Loucy (cell line): ENCODE measurements around the gene UMODL1.

Experiments used
- H2AFZ ChIP-seq: fragments of 200-600 bp; sonication (generic); 2 replicates; pipeline ENCODE4 v1.6.0; 2016; ENCODE audit warnings: antibody characterized with exemption, mild to moderate bottlenecking, low read length, moderate library complexity
- H3F3A ChIP-seq: fragments of 200-600 bp; 2 replicates; pipeline ENCODE4 v1.6.0; 2016; ENCODE audit warnings: antibody characterized with exemption, low read depth, mild to moderate bottlenecking
- H3K27me3 ChIP-seq: fragments of 200-600 bp; sonication (generic); 2 replicates; pipeline ENCODE4 v1.6.1; 2014; ENCODE audit warnings: low read length, mild to moderate bottlenecking; ENCODE audit not compliant: insufficient read depth, poor library complexity, severe bottlenecking
- H3K36me3 ChIP-seq: fragments of 200-600 bp; sonication (generic); 2 replicates; pipeline ENCODE4 v1.6.1; 2016; ENCODE audit warnings: low read length; ENCODE audit not compliant: insufficient read depth
- H3K4me1 ChIP-seq: fragments of 200-600 bp; sonication (generic); 2 replicates; pipeline ENCODE4 v1.5.1; 2014; ENCODE audit warnings: low read length, mild to moderate bottlenecking; ENCODE audit not compliant: insufficient read depth, poor library complexity, severe bottlenecking
- H3K4me2 ChIP-seq: fragments of 200-600 bp; sonication (generic); 2 replicates; pipeline ENCODE4 v1.6.0; 2014; ENCODE audit warnings: antibody characterized with exemption, low read length, low read depth, mild to moderate bottlenecking; ENCODE audit not compliant: poor library complexity, severe bottlenecking
- H3K4me3 ChIP-seq: fragments of 200-600 bp; sonication (generic); 2 replicates; pipeline ENCODE4 v1.5.1; 2014; ENCODE audit warnings: low read length, mild to moderate bottlenecking, mixed read lengths; ENCODE audit not compliant: poor library complexity, severe bottlenecking
- H3K79me2 ChIP-seq: fragments of 200-600 bp; sonication (generic); 2 replicates; pipeline ENCODE4 v1.6.1; 2014; ENCODE audit warnings: low read length; ENCODE audit not compliant: insufficient read depth
- H3K9ac ChIP-seq: fragments of 200-600 bp; sonication (generic); 2 replicates; pipeline ENCODE4 v1.6.0; 2014; ENCODE audit warnings: mild to moderate bottlenecking, low read depth, low read length, moderate library complexity; ENCODE audit not compliant: poor library complexity, severe bottlenecking
- H3K9me2 ChIP-seq: fragments of 200-600 bp; sonication (generic); replicated peaks from 2 replicates; pipeline ENCODE4 v1.6.1; 2016; ENCODE audit warnings: low read depth, low read length, mixed read lengths
- H3K9me3 ChIP-seq: fragments of 200-600 bp; sonication (generic); 2 replicates; pipeline ENCODE4 v1.6.1; 2014; ENCODE audit warnings: mild to moderate bottlenecking, antibody characterized with exemption, low read length, low read depth; ENCODE audit not compliant: insufficient read depth
- H4K20me1 ChIP-seq: fragments of 200-600 bp; sonication (generic); 2 replicates; pipeline ENCODE4 v1.6.0; 2014; ENCODE audit warnings: antibody characterized with exemption, low read length, mild to moderate bottlenecking; ENCODE audit not compliant: insufficient read depth, poor library complexity, severe bottlenecking
- CTCF ChIP-seq: fragments of 200-600 bp; sonication (generic); conservative IDR thresholded peaks from 2 replicates; pipeline ENCODE4 v1.5.1; 2014; ENCODE audit warnings: mild to moderate bottlenecking, antibody characterized with exemption, low read length
- EZH2phosphoT487 ChIP-seq: fragments of 200-600 bp; IDR thresholded peaks from 2 replicates; pipeline ENCODE4 v1.6.1; 2018; ENCODE audit warnings: antibody characterized with exemption, mild to moderate bottlenecking, moderate library complexity, borderline replicate concordance

Gene UMODL1

GRCh38 chr21:42144679-42145568 is 73.8 kb downstream of the UMODL1 start:
- no peak overlapping the region for H3K4me2 ChIP-seq
- no peaks in the 10 kb centered on the region for H3K9me3 ChIP-seq
- no peaks in the 10 kb centered on the region for H3F3A ChIP-seq
- no peak overlapping the region for H2AFZ ChIP-seq
- TF ChIP-seq EZH2phosphoT487 (no peak), CTCF (no peak)
- H3K79me2 ChIP-seq: no peaks in the 10 kb centered on the region
- no peaks in the 10 kb centered on the region for H3K9me2 ChIP-seq
- no peaks in the 10 kb centered on the region for H3K36me3 ChIP-seq
- no peaks in the 10 kb centered on the region for H3K27me3 ChIP-seq
- H3K4me3 ChIP-seq: no peak overlapping the region
- H4K20me1 ChIP-seq: no peaks in the 10 kb centered on the region
- peaks cover 20% of the 10 kb centered on the region for H3K4me1 ChIP-seq
- H3K9ac ChIP-seq: peak overlapping the region; percentile 49

GRCh38 chr21:42145569-42146272 is 74.6 kb downstream of the UMODL1 start:
- Histone ChIP-seq H3K4me2 (peak overlapping the region; percentile 59), H3F3A (no peaks in the 10 kb centered on the region), H4K20me1 (no peaks in the 10 kb centered on the region), H3K9ac (peak overlapping the region; percentile 49), H3K9me3 (no peaks in the 10 kb centered on the region), H2AFZ (peak overlapping the region; percentile 70), H3K36me3 (no peaks in the 10 kb centered on the region), H3K79me2 (no peaks in the 10 kb centered on the region), H3K4me1 (peaks cover 24% of the 10 kb centered on the region), H3K9me2 (no peaks in the 10 kb centered on the region), H3K4me3 (peak overlapping the region; percentile 25), H3K27me3 (no peaks in the 10 kb centered on the region)
- TF ChIP-seq CTCF (peak; percentile 92), EZH2phosphoT487 (no peak)

- Histone ChIP-seq H3K36me3 (no peaks in the 10 kb centered on the region), H3K9ac (no peak overlapping the region), H3K27me3 (no peaks in the 10 kb centered on the region), H3K9me3 (no peaks in the 10 kb centered on the region), H3K4me2 (no peak overlapping the region), H3K79me2 (no peaks in the 10 kb centered on the region), H3F3A (no peaks in the 10 kb centered on the region), H2AFZ (no peak overlapping the region), H3K9me2 (no peaks in the 10 kb centered on the region), H4K20me1 (no peaks in the 10 kb centered on the region), H3K4me1 (peaks cover 29% of the 10 kb centered on the region), H3K4me3 (no peak overlapping the region)
- TF ChIP-seq EZH2phosphoT487: no peak
- TF ChIP-seq CTCF: no peak
Measured at GRCh38 chr21:42146273-42146805, 75.2 kb downstream of the UMODL1 start.
